ENCODE results near the gene TMEM179.

TMEM179 gene

GRCh38 chr14:104572024-104572626 lies 32.4 kb downstream of the TMEM179 start:
- H3K9ac ChIP-seq (ENCODE audit: low read depth, low read length): no peak overlapping the region
- no peaks in the 10 kb centered on the region for H3K9me3 ChIP-seq (ENCODE audit: control insufficient read depth, insufficient read depth, low read length)
- no peaks in the 10 kb centered on the region for H3K4me1 ChIP-seq (ENCODE audit: control insufficient read depth, insufficient read depth, low read length)
- no peak overlapping the region for H3K4me3 ChIP-seq (ENCODE audit: low read depth, low read length)
- H3K27me3 ChIP-seq (ENCODE audit: control insufficient read depth, insufficient read depth, low read length): no peaks in the 10 kb centered on the region
- no peaks in the 10 kb centered on the region for H3K36me3 ChIP-seq (ENCODE audit: control insufficient read depth, insufficient read depth, low read length)

- no peak overlapping the region for H3K9ac ChIP-seq (ENCODE audit: low read depth, low read length)
- H3K27me3 ChIP-seq (ENCODE audit: control insufficient read depth, insufficient read depth, low read length): no peaks in the 10 kb centered on the region
- no peak overlapping the region for H3K4me3 ChIP-seq (ENCODE audit: low read depth, low read length)
- H3K36me3 ChIP-seq (ENCODE audit: control insufficient read depth, insufficient read depth, low read length): no peaks in the 10 kb centered on the region
- H3K9me3 ChIP-seq (ENCODE audit: control insufficient read depth, insufficient read depth, low read length): no peaks in the 10 kb centered on the region
- no peaks in the 10 kb centered on the region for H3K4me1 ChIP-seq (ENCODE audit: control insufficient read depth, insufficient read depth, low read length)
Observed at GRCh38 chr14:104571246-104571645, 33.3 kb downstream of the TMEM179 start.

- Histone ChIP-seq H3K4me1 (ENCODE audit: control insufficient read depth, insufficient read depth, low read length) (no peaks in the 10 kb centered on the region), H3K4me3 (ENCODE audit: low read depth, low read length) (no peak overlapping the region), H3K9ac (ENCODE audit: low read depth, low read length) (no peak overlapping the region), H3K36me3 (ENCODE audit: control insufficient read depth, insufficient read depth, low read length) (no peaks in the 10 kb centered on the region), H3K27me3 (ENCODE audit: control insufficient read depth, insufficient read depth, low read length) (no peaks in the 10 kb centered on the region), H3K9me3 (ENCODE audit: control insufficient read depth, insufficient read depth, low read length) (no peaks in the 10 kb centered on the region)
Observed at GRCh38 chr14:104569435-104569834, 35.1 kb downstream of the TMEM179 start.

- H3K36me3 ChIP-seq (ENCODE audit: control insufficient read depth, insufficient read depth, low read length): no peaks in the 10 kb centered on the region
- no peak overlapping the region for H3K9ac ChIP-seq (ENCODE audit: low read depth, low read length)
- no peaks in the 10 kb centered on the region for H3K4me1 ChIP-seq (ENCODE audit: control insufficient read depth, insufficient read depth, low read length)
- no peaks in the 10 kb centered on the region for H3K9me3 ChIP-seq (ENCODE audit: control insufficient read depth, insufficient read depth, low read length)
- H3K4me3 ChIP-seq (ENCODE audit: low read depth, low read length): no peak overlapping the region
- no peaks in the 10 kb centered on the region for H3K27me3 ChIP-seq (ENCODE audit: control insufficient read depth, insufficient read depth, low read length)
Observed at GRCh38 chr14:104568620-104569019, 36.0 kb downstream of the TMEM179 start.

- no peaks in the 10 kb centered on the region for H3K27me3 ChIP-seq (ENCODE audit: control insufficient read depth, insufficient read depth, low read length)
- no peak overlapping the region for H3K9ac ChIP-seq (ENCODE audit: low read depth, low read length)
- H3K9me3 ChIP-seq (ENCODE audit: control insufficient read depth, insufficient read depth, low read length): no peaks in the 10 kb centered on the region
- no peaks in the 10 kb centered on the region for H3K36me3 ChIP-seq (ENCODE audit: control insufficient read depth, insufficient read depth, low read length)
- no peak overlapping the region for H3K4me3 ChIP-seq (ENCODE audit: low read depth, low read length)
- no peaks in the 10 kb centered on the region for H3K4me1 ChIP-seq (ENCODE audit: control insufficient read depth, insufficient read depth, low read length)
Observed at GRCh38 chr14:104567957-104568225, 36.7 kb downstream of the TMEM179 start.

- Histone ChIP-seq H3K9ac (ENCODE audit: low read depth, low read length) (no peak overlapping the region), H3K9me3 (ENCODE audit: control insufficient read depth, insufficient read depth, low read length) (no peaks in the 10 kb centered on the region), H3K36me3 (ENCODE audit: control insufficient read depth, insufficient read depth, low read length) (no peaks in the 10 kb centered on the region), H3K4me3 (ENCODE audit: low read depth, low read length) (no peak overlapping the region), H3K27me3 (ENCODE audit: control insufficient read depth, insufficient read depth, low read length) (no peaks in the 10 kb centered on the region), H3K4me1 (ENCODE audit: control insufficient read depth, insufficient read depth, low read length) (no peaks in the 10 kb centered on the region)
Observed at GRCh38 chr14:104567141-104567956, 37.2 kb downstream of the TMEM179 start.

- Histone ChIP-seq H3K4me1 (ENCODE audit: control insufficient read depth, insufficient read depth, low read length) (no peaks in the 10 kb centered on the region), H3K9me3 (ENCODE audit: control insufficient read depth, insufficient read depth, low read length) (no peaks in the 10 kb centered on the region), H3K27me3 (ENCODE audit: control insufficient read depth, insufficient read depth, low read length) (no peaks in the 10 kb centered on the region), H3K4me3 (ENCODE audit: low read depth, low read length) (no peak overlapping the region), H3K9ac (ENCODE audit: low read depth, low read length) (no peak overlapping the region), H3K36me3 (ENCODE audit: control insufficient read depth, insufficient read depth, low read length) (no peaks in the 10 kb centered on the region)
Observed at GRCh38 chr14:104564744-104565679, 39.6 kb downstream of the TMEM179 start.

- no peaks in the 10 kb centered on the region for H3K36me3 ChIP-seq (ENCODE audit: control insufficient read depth, insufficient read depth, low read length)
- no peaks in the 10 kb centered on the region for H3K27me3 ChIP-seq (ENCODE audit: control insufficient read depth, insufficient read depth, low read length)
- H3K4me1 ChIP-seq (ENCODE audit: control insufficient read depth, insufficient read depth, low read length): no peaks in the 10 kb centered on the region
- no peaks in the 10 kb centered on the region for H3K9me3 ChIP-seq (ENCODE audit: control insufficient read depth, insufficient read depth, low read length)
- no peak overlapping the region for H3K9ac ChIP-seq (ENCODE audit: low read depth, low read length)
- no peak overlapping the region for H3K4me3 ChIP-seq (ENCODE audit: low read depth, low read length)
Observed at GRCh38 chr14:104563742-104564615, 40.6 kb downstream of the TMEM179 start.

- no peaks in the 10 kb centered on the region for H3K4me1 ChIP-seq (ENCODE audit: control insufficient read depth, insufficient read depth, low read length)
Observed at GRCh38 chr14:104563191-104563741, 41.3 kb downstream of the TMEM179 start.

GRCh38 chr14:104562606-104563005 lies 42.0 kb downstream of the TMEM179 start:
- Histone ChIP-seq H3K4me3 (ENCODE audit: low read depth, low read length) (no peak overlapping the region), H3K9ac (ENCODE audit: low read depth, low read length) (no peak overlapping the region), H3K9me3 (ENCODE audit: control insufficient read depth, insufficient read depth, low read length) (no peaks in the 10 kb centered on the region), H3K27me3 (ENCODE audit: control insufficient read depth, insufficient read depth, low read length) (no peaks in the 10 kb centered on the region), H3K4me1 (ENCODE audit: control insufficient read depth, insufficient read depth, low read length) (no peaks in the 10 kb centered on the region), H3K36me3 (ENCODE audit: control insufficient read depth, insufficient read depth, low read length) (no peaks in the 10 kb centered on the region)

More at GRCh38 chr14:104563191-104563741, 41.3 kb downstream of the TMEM179 start:
- H3K9me3 ChIP-seq (ENCODE audit: control insufficient read depth, insufficient read depth, low read length): no peaks in the 10 kb centered on the region
- H3K36me3 ChIP-seq (ENCODE audit: control insufficient read depth, insufficient read depth, low read length): no peaks in the 10 kb centered on the region
- no peaks in the 10 kb centered on the region for H3K27me3 ChIP-seq (ENCODE audit: control insufficient read depth, insufficient read depth, low read length)
- no peak overlapping the region for H3K9ac ChIP-seq (ENCODE audit: low read depth, low read length)
- no peak overlapping the region for H3K4me3 ChIP-seq (ENCODE audit: low read depth, low read length)
